HG03060 (cell line): ENCODE data around the gene PJA1.
A peak's percentile ranks its signal among the peaks of the same experiment; 100 is the strongest.

Source experiments
- ATAC-seq: cut with Tn5 transposase; IDR thresholded peaks from one replicate; pipeline ENCODE4 v1.9.1; 2021; ENCODE audit warnings: low read depth, moderate number of reproducible peaks; ENCODE audit not compliant: unreplicated experiment

The PJA1 gene

DNA sequence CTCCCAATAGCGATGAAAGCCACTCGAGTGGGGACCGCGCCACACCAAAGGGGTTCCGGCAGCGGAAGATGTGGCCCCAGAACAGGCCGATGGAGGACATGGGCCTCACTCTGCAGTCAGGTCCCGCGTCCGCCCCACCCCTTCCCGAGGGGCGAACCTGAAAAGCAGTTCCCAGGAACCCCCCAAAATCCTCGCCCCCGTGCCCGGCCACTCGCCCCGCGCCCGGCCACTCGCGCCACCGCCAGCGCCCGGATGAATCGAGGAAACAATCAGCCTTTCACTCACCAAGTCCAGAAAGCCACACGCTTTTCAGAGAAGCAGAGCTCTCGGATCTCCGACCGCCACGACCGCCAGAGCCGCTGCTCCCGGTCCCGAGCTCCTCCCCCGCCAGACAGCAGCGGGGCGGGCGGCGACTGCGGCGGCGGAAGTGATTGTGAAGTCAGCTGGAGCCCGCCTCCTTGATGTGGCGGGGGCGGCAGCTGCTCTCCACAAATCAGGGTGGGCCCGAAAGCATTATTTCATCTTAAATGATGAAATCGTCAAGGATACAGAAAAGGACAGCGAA is at the start of gene PJA1:
PJA1 (minus strand) TSS at position 367 of the 565 bp plus-strand sequence. CDS start 2,380 bp downstream, outside the sequence.
- ATAC-seq: peak; percentile 62

DNA sequence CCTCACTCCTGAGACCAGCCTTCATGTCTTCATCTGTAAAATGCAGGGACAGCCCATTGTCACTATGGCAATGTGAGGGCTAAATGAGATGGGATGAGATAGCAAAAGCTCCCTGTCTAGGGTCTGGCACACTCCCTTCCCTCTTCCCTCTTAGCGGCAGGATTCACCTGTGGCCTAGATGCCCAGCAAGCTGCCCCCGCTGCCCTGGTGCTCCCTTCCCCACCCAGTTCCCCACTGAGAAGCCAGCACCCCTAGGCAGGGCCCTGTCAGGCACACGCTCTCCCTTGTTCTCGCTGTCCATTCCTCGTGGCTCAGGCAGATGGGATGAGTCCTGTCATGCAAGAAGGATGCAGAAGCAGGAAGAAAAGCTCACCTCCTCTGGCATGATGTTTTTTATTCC is 49.2 kb upstream of the PJA1 start:
- no peak for ATAC-seq

- ATAC-seq: no peak
Observed at GRCh38 chrX:69211701-69212100, 46.4 kb upstream of the PJA1 start.

GRCh38 chrX:69210581-69210980 is 45.3 kb upstream of the PJA1 start:
- ATAC-seq: no peak

GRCh38 chrX:69207216-69207615 is 42.0 kb upstream of the PJA1 start:
- ATAC-seq: no peak

DNA sequence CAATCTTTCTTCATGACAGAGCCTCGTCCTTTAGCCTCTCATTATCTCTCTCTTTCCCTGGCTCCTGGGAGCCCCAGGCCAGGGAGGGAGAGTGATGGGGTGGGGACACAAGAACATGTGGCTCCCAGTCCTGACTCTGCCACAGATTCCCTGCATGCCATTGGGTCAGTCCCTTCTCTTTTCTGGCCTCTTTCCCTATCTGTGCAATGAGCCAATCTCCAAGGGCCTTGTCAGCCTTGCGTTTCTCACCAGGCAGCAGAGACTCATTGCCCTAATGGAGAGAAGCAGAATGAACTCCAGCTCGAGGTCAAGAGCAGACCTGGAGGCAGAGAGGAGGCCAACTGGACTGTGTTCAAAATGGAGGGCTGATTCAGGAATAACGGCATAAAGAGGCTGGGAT is 38.4 kb upstream of the PJA1 start:
- ATAC-seq: no peak

DNA sequence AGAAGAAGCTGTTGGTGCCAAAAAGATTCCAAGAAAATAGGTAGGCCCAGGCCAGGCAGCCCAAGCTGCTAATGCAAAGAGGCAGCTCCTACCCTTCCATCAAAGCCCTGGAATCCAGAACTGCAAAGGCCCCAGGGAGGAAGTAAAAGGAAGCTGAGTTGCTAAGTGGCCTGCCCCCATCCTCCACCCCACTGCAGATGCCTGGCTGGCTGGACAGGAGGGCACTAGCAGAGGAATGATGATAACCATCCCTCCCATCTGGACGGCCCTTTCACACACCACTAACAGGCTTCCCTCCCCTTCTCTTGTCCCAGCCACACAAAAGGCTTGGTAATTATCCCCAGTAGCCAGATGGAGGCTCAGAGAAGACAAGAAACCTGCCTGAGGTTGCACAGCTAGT is 32.4 kb upstream of the PJA1 start:
- ATAC-seq: no peak

DNA sequence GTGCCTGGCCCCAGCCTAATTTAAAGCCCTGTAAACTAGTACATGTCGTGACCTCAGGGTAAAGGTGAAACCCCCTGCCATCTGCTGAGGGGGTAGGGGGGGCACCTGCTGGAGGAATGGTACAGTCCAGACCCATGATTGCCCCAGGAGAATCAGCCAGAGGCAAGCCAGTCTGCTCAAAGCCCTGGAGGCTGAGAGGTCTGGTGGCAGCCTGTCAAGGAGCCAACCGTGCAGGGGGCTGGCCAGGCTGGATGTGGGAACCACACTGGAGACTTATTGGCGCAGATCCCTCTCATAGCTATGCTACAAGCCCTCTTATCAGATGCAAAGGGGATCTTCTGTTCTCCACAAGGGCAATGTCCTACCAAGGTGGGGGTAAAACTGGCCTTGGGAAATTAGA is 31.4 kb upstream of the PJA1 start:
- ATAC-seq: no peak

GRCh38 chrX:69195810-69196209 is 30.6 kb upstream of the PJA1 start:
- no peak for ATAC-seq

DNA sequence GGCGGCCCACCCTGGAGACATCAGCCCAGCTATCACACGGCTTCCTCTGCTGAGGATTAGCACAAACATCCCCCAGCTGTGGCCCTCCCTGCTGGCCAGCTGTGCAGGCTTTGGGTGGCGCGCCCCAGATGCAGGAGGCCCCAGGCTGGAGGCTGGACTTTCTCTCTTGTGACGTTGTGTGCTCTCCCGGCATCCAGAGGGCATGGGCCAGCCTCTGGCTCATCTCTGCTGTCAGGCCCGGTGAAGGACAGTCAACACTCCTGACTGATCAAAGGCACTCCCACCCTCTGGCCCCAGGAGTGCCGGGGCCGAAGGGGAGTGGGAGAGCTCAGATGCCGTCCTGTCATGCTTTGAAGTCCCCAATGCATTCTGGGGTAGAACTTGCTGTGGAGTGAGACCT is 29.9 kb upstream of the PJA1 start:
- no peak for ATAC-seq

DNA sequence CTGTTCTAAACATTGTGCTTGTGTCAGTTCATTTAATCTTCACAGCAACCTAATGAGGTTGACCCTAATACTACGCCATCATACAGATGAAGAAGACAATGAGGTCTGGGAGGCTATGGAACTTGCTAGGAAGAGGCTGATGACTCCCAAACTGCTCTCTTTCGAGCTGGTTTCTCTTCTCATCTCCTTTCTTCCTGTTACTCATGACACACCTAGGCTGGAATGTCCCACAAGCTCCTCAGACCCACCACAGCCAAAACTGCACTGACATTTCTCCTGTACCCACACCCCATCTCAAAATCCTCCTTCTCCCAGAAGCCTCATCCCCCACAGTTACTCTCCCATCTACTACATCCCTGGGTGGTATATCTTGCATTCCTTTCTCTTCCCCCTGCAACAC is 27.4 kb upstream of the PJA1 start:
- ATAC-seq: no peak

- ATAC-seq: no peak
Observed at GRCh38 chrX:69189576-69190371, 24.5 kb upstream of the PJA1 start.

DNA sequence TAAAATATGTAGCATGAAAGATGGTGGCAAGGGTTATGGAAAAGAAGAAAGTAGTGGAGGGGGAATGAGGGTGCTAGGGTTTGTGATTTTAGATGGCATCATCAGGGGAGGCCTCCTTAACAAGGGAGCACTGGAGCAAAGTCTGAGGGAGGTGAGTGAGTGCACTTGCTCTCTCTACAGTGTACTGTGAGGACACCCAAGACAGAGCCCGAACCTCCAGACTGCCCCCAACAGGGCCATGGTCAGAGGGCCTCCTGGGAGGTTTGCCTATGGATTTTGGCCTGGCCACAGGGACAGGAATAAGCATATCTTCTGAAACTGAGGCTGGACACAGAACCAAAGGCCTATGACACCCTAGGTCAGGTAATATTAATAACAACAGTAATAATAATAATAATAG is 21.4 kb upstream of the PJA1 start:
- ATAC-seq: no peak

DNA sequence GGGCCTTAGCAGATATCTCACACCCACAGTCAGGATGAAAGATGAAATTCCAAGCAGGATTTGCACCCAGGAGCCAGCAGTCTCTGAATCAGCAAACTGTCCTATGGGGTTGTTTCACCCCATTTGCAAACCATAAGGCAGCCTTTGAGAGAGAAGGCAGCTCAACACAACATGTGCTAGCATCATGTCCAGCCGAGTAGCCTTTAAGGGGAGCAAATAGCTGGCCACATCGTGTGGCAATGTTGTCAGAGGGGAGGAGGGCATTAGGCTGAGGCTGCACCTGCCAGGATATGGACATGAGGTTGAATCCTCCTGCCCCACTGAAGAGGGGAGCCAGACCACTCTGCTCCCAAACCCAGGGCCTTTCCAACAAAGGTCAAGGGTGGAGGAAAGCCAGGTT is 20.6 kb upstream of the PJA1 start:
- ATAC-seq: no peak

GRCh38 chrX:69185141-69185540 is 19.9 kb upstream of the PJA1 start:
- no peak for ATAC-seq

- ATAC-seq: no peak
Observed at GRCh38 chrX:69182818-69183380, 17.6 kb upstream of the PJA1 start.

- ATAC-seq: no peak
Observed at GRCh38 chrX:69179380-69179911, 14.2 kb upstream of the PJA1 start.

DNA sequence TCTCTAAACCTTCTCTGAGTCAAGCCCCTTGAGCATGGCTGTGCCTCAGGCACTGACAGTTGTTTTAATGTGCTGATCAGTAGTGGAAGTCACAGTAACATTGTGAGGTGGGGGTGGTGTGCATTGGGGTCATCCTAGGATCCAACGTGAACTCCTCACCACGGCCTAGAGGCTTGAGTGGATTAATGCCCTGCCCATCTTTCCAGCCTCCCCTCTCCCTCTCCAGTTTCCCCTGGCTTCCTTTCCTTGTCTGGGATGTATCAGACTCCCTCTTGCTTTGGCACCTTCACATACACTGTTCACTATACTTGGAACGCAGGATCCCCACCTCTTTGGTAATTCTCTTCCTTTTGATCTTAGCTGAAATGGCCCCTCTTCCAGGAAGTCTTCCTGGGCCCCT is 13.3 kb upstream of the PJA1 start:
- ATAC-seq: no peak

GRCh38 chrX:69177511-69178162 is 12.4 kb upstream of the PJA1 start:
- no peak for ATAC-seq

DNA sequence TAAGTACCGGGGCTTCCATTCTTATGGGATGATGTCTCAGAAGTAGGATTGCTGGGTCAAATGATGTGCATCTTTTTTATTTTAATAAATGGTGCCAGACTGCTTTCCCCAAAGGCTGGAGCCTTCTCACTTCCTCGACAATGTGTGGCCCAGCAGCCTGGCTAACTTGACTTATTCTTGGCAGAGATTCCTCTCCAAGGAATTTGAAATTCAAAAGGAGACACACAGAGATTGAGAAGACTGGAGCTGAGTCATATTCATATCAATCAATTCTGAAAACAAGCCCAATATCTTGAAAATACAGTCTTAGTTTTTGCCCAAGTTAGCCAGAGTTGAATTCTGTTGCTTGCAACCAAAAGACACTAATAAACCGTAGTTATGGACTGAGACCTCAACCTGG is 10.8 kb upstream of the PJA1 start:
- no peak for ATAC-seq

DNA sequence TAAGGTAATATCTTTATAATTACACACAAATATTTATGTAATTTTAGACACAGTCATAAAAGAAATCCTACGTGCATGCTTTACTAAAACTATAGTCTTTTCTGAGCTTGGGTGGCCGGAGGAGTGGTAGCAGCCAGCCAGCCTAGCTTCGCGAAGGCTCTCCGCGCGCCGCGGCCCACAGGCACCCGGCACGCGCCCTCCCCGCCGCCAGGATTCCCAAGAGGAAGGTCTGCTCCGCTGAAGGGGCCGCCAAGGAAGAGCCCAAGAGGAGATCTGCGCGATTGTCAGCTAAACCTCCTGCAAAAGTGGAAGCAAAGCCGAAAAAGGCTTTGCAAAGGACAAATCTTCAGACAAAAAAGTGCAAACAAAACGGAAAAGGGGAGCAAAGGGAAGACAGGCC is 8.7 kb upstream of the PJA1 start:
- no peak for ATAC-seq
